ENCODE measurements around the gene ZNF526. TPM values are rescaled to one million over a fixed set of nuclear protein-coding genes. Genes with fewer than 3 reads are reported as not detected.
A peak's percentile ranks its signal among the peaks of the same experiment; 100 is the strongest.

Gene ZNF526
- total RNA-seq, 2 donors from 2014 or later: 15.7 to 16.0 TPM

GRCh38 chr19:42275517-42275916, 55.4 kb downstream of the ZNF526 start:
- Histone ChIP-seq H3K27me3 (ENCODE audit: control insufficient read depth, insufficient read depth, low read length, poor library complexity, severe bottlenecking) (no peaks in the 10 kb centered on the region), H3K9ac (ENCODE audit: extremely low read depth, low read length, poor library complexity, severe bottlenecking) (no peak overlapping the region), H3K27ac (ENCODE audit: low read depth, low read length) (no peak overlapping the region), H3K4me1 (ENCODE audit: control insufficient read depth, insufficient read depth, low read length) (peaks cover 7% of the 10 kb centered on the region), H3K4me3 (ENCODE audit: low read length) (no peak overlapping the region), H3K36me3 (ENCODE audit: control insufficient read depth, insufficient read depth, low read length) (peaks cover 16% of the 10 kb centered on the region), H3K9me3 (ENCODE audit: control insufficient read depth, low read length) (no peaks in the 10 kb centered on the region)
- DNase-seq: no peak
- 91% methylated on average over 2 of the region's 3 CpGs; no CpG with 5 or more reads in 1 of the 2 experiments for WGBS, 2 experiments (ENCODE audit: insufficient coverage in 1 of 2, insufficient read length in 1 of 2)
- H3K9me3 Mint-ChIP-seq: no peaks in the 10 kb centered on the region
- H3K4me1 Mint-ChIP-seq: peaks cover 20% of the 10 kb centered on the region
- no peaks in the 10 kb centered on the region for H3K27me3 Mint-ChIP-seq (ENCODE audit: insufficient read depth)
- H3K27ac Mint-ChIP-seq: no peak overlapping the region
- no peak for TF ChIP-seq CTCF (conservative IDR thresholded peaks at IDR 0.05)
- H3K36me3 Mint-ChIP-seq (ENCODE audit: low read depth): peaks cover 23% of the 10 kb centered on the region
- H3K4me3 Mint-ChIP-seq: no peak overlapping the region

GRCh38 chr19:42276284-42276683, 56.2 kb downstream of the ZNF526 start:
- H3K27ac ChIP-seq (ENCODE audit: low read depth, low read length): no peak overlapping the region
- Mint-ChIP-seq H3K27me3 (ENCODE audit: insufficient read depth) (no peaks in the 10 kb centered on the region), H3K27ac (peak overlapping the region; percentile 1), H3K36me3 (ENCODE audit: low read depth) (peaks cover 23% of the 10 kb centered on the region), H3K4me3 (no peak overlapping the region), H3K9me3 (no peaks in the 10 kb centered on the region), H3K4me1 (peaks cover 15% of the 10 kb centered on the region)
- DNase-seq: no peak
- peaks cover 16% of the 10 kb centered on the region for H3K36me3 ChIP-seq (ENCODE audit: control insufficient read depth, insufficient read depth, low read length)
- H3K9ac ChIP-seq (ENCODE audit: extremely low read depth, low read length, poor library complexity, severe bottlenecking): no peak overlapping the region
- peaks cover 5% of the 10 kb centered on the region for H3K4me1 ChIP-seq (ENCODE audit: control insufficient read depth, insufficient read depth, low read length)
- H3K27me3 ChIP-seq (ENCODE audit: control insufficient read depth, insufficient read depth, low read length, poor library complexity, severe bottlenecking): no peaks in the 10 kb centered on the region
- no peaks in the 10 kb centered on the region for H3K9me3 ChIP-seq (ENCODE audit: control insufficient read depth, low read length)
- no peak for TF ChIP-seq CTCF (conservative IDR thresholded peaks at IDR 0.05)
- H3K4me3 ChIP-seq (ENCODE audit: low read length): no peak overlapping the region
- 94% methylated on average over 3 of the region's 3 CpGs for WGBS, 2 experiments (ENCODE audit: insufficient coverage in 1 of 2, insufficient read length in 1 of 2)

GRCh38 chr19:42276821-42277220, 56.7 kb downstream of the ZNF526 start:
- H3K9ac ChIP-seq (ENCODE audit: extremely low read depth, low read length, poor library complexity, severe bottlenecking): no peak overlapping the region
- peaks cover 7% of the 10 kb centered on the region for H3K4me1 ChIP-seq (ENCODE audit: control insufficient read depth, insufficient read depth, low read length)
- Mint-ChIP-seq H3K4me3 (no peak overlapping the region), H3K4me1 (peaks cover 17% of the 10 kb centered on the region), H3K36me3 (ENCODE audit: low read depth) (peaks cover 19% of the 10 kb centered on the region), H3K27me3 (ENCODE audit: insufficient read depth) (no peaks in the 10 kb centered on the region), H3K9me3 (no peaks in the 10 kb centered on the region), H3K27ac (no peak overlapping the region)
- no peak for TF ChIP-seq CTCF (conservative IDR thresholded peaks at IDR 0.05)
- H3K27ac ChIP-seq (ENCODE audit: low read depth, low read length): no peak overlapping the region
- no peak for DNase-seq
- H3K4me3 ChIP-seq (ENCODE audit: low read length): no peak overlapping the region
- H3K36me3 ChIP-seq (ENCODE audit: control insufficient read depth, insufficient read depth, low read length): peaks cover 16% of the 10 kb centered on the region
- H3K27me3 ChIP-seq (ENCODE audit: control insufficient read depth, insufficient read depth, low read length, poor library complexity, severe bottlenecking): no peaks in the 10 kb centered on the region
- H3K9me3 ChIP-seq (ENCODE audit: control insufficient read depth, low read length): no peaks in the 10 kb centered on the region
- WGBS, 2 experiments (ENCODE audit: insufficient coverage in 1 of 2, insufficient read length in 1 of 2): 94 to 97% methylated on average over 2 to 4 of the region's 4 CpGs

Other genes with a start within 250 kb of the ZNF526 start
- 1 to 10 TPM in 1 of 2 donors, under 1 TPM in 1; 0.69 to 1.0 TPM for gene ATP1A3, start 226.1 kb upstream of the ZNF526 start, total RNA-seq
- gene GRIK5, start 150.1 kb upstream of the ZNF526 start, total RNA-seq: 10 to 100 TPM; 21.6 to 38.7 TPM
- 10 to 100 TPM; 20.9 to 22.1 TPM for gene ZNF574, start 144.1 kb upstream of the ZNF526 start, total RNA-seq
- 1 to 10 TPM; 1.8 to 2.6 TPM for gene POU2F2, start 87.9 kb upstream of the ZNF526 start, total RNA-seq
- gene DEDD2, start 2.6 kb upstream of the ZNF526 start, total RNA-seq: 10 to 100 TPM; 25.8 to 28.0 TPM
- 10 to 100 TPM; 52.6 to 55.1 TPM for gene GSK3A, start 22.3 kb downstream of the ZNF526 start, total RNA-seq
- 100 to 1,000 TPM; 106 to 138 TPM for gene ERF, start 34.8 kb downstream of the ZNF526 start, total RNA-seq
- 10 to 100 TPM; 48.6 to 57.6 TPM for gene CIC, start 48.9 kb downstream of the ZNF526 start, total RNA-seq
- gene PRR19, start 81.8 kb downstream of the ZNF526 start, total RNA-seq: 1 to 10 TPM; 1.4 to 2.7 TPM
- 10 to 100 TPM; 63.0 to 70.2 TPM for gene PAFAH1B3, start 82.3 kb downstream of the ZNF526 start, total RNA-seq
- gene TMEM145, start 93.0 kb downstream of the ZNF526 start, total RNA-seq: under 1 TPM; 0.38 to 0.42 TPM
- gene MEGF8, start 105.3 kb downstream of the ZNF526 start, total RNA-seq: 10 to 100 TPM; 48.0 to 51.4 TPM
- gene CNFN, start 170.0 kb downstream of the ZNF526 start, total RNA-seq: 1 to 10 TPM; 5.0 to 6.6 TPM
- gene LIPE, start 207.1 kb downstream of the ZNF526 start, total RNA-seq: 1 to 10 TPM; 5.9 to 8.1 TPM
- gene CXCL17, start 222.6 kb downstream of the ZNF526 start, total RNA-seq: under 1 TPM in 1 of 2 donors, not detected in 1; 0.37 TPM